HuH-7.5 (cell line): ENCODE data around the gene LRP11.
A peak's percentile ranks its signal among the peaks of the same experiment; 100 is the strongest.
"Not testable (repeated sequence)": the region's sequence is repeated elsewhere in the genome, so short reads cannot be mapped to it uniquely, and the experiment has no call there.

Experiments
- DNase-seq: peaks from one replicate; pipeline ENCODE4 v3.0.0; 2011; ENCODE audit warnings: low spot score

LRP11 gene

GRCh38 chr6:149848343-149848742, 15.8 kb downstream of the LRP11 start:
- DNase-seq, result not testable (repeated sequence)

- DNase-seq, result no peak
These were observed 16.3 kb downstream of the LRP11 start for GRCh38 chr6:149847939-149848267.

DNA sequence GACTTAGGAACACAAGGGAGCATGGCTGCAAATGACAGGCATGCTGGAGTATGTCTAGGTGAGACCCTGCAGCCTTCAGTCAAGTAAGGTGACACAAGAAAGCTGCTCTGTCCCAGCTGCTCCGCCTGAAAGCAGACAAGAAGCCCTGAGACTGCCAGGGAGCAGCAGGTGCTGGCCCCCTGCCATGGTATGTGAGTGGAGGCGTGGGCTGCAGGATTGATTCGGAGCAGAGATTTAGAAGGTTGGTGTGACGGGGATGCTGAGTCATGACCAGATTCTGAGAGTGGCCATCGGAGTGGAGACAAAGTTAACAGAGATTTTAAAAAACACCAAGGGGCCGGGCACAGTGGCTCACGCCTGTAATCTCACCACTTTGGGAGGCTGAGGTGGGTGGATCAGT, 17.8 kb downstream of the LRP11 start:
- no peak for DNase-seq

- no peak for DNase-seq
These were observed 18.6 kb downstream of the LRP11 start for GRCh38 chr6:149845549-149845948.

- no peak for DNase-seq
These were observed 19.7 kb downstream of the LRP11 start for GRCh38 chr6:149844480-149844879.

DNA sequence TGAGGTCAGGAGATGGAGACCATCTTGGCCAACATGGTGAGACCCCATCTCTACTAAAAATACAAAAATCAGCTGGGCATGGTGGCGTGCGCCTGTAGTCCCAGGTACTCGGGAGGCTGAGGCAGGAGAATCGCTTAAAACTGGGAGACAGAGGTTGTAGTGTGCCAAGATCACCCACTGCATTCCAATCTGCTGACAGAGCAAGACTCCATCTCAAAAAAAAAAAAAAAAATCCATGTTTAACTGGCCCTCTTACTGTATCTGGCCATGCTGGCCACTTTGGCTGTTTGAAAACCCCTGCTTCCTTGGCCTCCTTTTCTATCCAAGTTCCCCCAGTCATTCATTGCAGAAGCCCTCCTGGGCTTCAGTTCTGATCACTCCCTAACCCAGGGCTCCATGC, 20.1 kb downstream of the LRP11 start:
- DNase-seq, result not testable (repeated sequence)

- DNase-seq, result no peak
These were observed 21.0 kb downstream of the LRP11 start for GRCh38 chr6:149843051-149843633.

DNA sequence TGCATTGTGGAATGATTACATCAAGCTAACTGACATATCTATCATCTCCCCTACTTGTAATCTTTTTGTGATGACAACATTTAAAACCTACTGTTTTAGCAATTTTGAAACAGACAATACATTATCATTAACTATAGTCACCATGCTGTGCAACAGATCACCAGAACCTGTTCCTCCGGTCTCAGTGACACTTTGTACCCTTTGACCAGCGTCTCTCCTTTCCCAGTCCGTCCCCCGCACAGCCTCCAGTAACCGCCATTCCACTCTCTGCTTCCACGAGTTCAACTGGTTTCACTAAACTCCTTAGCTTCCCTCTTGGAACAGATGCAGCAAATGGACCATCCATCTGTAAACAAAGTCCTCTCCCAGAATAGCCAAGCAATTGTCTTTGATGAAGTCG, 21.8 kb downstream of the LRP11 start:
- no peak for DNase-seq

GRCh38 chr6:149840345-149841075, 23.6 kb downstream of the LRP11 start:
- peak; percentile 79 for DNase-seq

DNA sequence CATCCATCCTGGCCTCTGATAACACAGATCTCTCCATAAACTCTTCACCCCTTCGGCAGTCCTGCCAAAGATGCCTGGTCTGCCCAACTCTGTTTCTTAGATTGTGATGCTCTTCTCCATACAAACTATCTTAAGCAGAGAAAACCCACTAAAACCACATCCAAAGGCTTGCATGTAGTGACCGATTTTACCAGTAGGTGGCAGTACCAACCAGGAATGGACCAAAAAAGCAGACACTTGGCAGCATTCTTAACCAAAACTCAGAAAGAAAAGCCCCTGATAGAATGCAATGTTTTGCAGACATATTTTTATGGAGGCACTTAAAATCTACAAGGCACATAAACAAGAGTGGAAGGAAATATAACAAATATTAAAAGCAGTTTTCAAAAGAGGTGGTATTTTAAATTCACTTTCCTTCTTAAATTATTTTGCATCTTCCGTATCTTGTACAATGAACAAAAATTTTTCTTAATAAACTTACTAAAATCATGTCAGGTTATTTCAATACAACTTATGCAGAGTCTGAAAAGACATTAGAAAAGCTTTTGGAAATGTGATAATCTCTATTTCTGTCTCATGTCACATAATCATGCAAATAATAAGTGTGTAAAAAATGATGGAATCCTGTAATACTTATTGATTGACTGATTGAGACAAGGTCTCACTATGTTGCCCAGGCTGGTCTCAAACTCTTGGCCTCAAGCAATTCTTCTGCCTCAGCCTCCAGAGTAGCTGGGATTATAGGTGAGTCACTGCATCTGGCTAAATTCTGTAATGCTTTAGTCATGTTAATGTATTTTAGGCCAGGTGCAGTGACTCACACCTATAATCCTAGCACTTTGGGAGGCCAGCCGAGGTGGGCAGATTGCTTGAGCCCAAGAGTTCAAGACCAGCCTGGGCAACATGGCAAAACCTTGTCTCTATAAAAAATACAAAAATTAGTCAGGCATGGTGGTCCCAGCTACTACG, 29.4 kb downstream of the LRP11 start:
- DNase-seq, result no peak

DNA sequence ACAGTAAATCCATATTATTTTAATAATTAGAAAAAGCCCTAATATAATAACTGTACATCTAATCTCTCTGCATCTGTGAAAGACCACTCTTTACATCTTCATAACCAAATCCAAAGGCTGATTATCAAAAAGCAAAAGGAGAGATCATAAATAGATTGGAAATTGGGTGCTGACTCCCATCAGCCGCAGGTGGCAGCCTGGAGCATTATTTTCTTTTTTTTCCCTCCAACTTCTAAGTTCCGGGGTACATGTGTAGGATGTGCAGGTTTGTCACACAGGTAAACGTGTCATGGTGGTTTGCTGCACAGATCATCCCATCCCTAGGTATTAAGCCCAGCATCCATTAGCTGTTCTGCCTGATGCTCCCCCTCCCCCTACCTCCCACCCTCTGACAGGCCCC, 30.5 kb downstream of the LRP11 start:
- no peak for DNase-seq

- DNase-seq, result no peak
These were observed 32.8 kb downstream of the LRP11 start for GRCh38 chr6:149831308-149831820.

DNA sequence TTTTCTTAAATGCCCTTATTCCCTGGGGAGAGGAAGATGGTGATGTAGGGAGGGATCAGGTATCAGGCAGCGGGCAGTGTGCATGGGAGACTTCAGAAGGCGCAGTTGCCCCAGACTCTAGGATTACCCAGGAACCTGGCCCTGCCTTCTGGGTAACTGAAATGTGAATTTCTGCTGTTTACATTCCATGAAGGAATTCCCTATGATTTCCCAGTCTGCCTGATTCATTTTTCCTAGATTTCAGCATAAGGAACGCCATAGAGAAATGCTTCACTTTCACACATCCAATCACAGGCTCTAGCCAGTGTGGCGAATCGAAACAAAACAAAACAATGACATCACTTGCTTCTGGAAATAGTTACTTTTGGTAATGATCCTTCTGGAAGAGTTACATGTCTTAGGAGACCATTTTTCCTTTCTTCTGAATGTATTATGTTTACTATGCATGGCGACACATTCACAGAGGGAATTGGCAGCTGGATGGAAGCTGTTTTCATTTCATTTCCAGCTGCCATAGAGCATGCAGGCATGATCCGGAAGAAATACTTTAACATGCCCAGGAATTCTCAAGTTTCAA, 33.3 kb downstream of the LRP11 start:
- no peak for DNase-seq

- no peak for DNase-seq
These were observed 38.9 kb downstream of the LRP11 start for GRCh38 chr6:149825292-149825691.

- no peak for DNase-seq
These were observed 41.1 kb downstream of the LRP11 start for GRCh38 chr6:149823013-149823412.

DNA sequence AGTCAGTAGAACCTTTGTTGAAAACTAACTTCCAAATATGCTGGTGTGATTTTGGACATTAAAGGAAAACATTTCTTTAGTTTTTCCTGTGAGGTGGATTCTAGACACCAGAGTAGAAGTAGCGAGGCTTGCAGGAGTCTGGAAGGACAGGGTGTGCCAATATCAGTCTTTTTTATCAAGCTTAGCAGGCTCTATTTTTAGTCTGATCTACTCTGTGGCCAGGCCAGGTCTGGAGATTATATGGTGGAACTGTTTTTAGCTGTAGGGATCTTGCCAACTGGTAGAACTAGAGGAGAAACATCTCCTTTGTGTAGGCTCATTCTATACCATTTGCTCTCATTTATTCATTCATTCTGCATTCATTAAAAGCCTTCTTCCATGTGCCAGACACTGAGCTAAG, 42.7 kb downstream of the LRP11 start:
- DNase-seq, result no peak

GRCh38 chr6:149820506-149820905, 43.7 kb downstream of the LRP11 start:
- DNase-seq, result no peak

GRCh38 chr6:149815788-149816187, 48.4 kb downstream of the LRP11 start:
- DNase-seq, result no peak

GRCh38 chr6:149813351-149813750, 50.8 kb downstream of the LRP11 start:
- no peak for DNase-seq

GRCh38 chr6:149809798-149810197, 54.4 kb downstream of the LRP11 start:
- no peak for DNase-seq

GRCh38 chr6:149806127-149806526, 58.0 kb downstream of the LRP11 start:
- DNase-seq, result no peak

DNA sequence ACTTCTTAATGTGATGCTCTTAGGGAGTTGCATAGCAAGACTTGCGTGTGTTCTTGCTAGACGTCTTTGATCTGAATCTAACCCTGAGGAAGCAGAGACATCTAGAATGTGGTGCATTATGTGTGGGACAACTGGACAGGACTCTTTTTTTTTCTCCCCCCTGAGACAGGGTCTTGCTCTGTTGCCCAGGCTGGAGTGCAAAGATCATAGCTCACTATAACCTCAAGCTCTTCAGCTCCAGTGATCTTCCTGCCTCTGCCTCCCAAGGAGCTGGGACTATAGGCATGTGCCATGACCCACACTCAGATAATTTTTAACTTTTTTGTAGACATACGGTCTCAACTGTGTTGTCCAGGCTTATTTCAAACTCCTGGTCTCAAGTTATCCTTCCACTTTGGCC, 80.6 kb downstream of the LRP11 start:
- no peak for DNase-seq
